HG03045 (cell line): ENCODE results near the gene DERL3.

ENCODE experiments used
- ATAC-seq: cut with Tn5 transposase; IDR thresholded peaks from one replicate; pipeline ENCODE4 v1.9.1; 2021; ENCODE audit warnings: mild to moderate bottlenecking, moderate library complexity; ENCODE audit not compliant: unreplicated experiment

The DERL3 gene

GRCh38 chr22:23847991-23848864 lies 9.4 kb upstream of the DERL3 start:
- no peak for ATAC-seq

DNA sequence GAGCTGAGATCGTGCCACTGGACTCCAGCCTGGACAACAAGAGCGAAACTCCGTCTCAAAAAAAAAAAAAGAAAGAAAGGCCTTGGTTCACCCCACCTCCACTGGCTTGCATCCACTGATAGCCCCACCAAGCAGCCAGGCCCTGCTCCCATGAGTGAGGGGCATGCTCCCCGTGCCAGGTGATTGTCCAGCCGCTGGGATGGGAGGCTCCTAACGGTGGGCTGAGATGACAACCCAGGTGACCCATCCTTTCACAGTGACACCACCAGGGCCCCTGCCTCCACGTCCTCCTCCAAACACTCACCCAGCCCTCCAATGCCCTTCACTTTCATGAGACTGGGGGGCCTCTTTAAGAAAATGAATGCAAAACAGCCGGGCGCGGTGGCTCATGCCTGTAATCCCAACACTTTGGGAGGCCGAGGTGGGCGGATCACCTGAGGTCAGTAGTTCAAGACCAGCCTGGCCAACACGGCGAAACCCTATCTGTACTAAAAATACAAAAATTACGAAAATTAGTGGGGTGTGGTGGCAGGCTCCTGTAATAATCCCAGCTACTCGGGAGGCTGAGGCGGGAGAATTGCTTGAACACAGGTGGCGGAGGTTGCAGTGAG lies 8.6 kb upstream of the DERL3 start:
- no peak for ATAC-seq

- no peak for ATAC-seq
These were observed 7.3 kb upstream of the DERL3 start for GRCh38 chr22:23846081-23846469.

GRCh38 chr22:23845265-23846080 lies 6.7 kb upstream of the DERL3 start:
- ATAC-seq, result no peak

DNA sequence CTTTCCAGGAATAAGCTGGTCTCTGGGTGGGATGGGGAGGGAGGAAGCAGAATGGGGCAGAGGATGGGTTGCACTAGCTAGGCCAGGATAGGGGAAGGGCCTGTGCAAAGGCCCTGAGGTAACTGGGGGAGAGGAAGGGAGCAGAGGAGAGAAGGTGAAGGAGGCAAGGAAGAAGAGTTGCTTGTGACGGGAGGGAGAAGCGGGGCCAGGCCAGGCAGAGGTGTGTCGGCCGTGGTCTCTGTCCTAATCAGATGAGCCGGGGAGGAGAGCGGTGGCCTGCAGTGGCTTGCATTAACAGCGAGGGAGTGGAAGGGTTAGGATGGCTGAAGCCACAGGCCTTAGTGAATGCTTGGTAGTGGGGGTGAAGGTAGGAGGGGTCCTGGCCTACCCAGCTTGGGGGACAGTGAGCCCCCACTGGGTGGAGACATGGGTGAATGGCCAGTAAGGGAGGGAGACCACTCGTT lies 6.0 kb upstream of the DERL3 start:
- no peak for ATAC-seq

- ATAC-seq, result no peak
These were observed 3.8 kb upstream of the DERL3 start for GRCh38 chr22:23842599-23842998.

DNA sequence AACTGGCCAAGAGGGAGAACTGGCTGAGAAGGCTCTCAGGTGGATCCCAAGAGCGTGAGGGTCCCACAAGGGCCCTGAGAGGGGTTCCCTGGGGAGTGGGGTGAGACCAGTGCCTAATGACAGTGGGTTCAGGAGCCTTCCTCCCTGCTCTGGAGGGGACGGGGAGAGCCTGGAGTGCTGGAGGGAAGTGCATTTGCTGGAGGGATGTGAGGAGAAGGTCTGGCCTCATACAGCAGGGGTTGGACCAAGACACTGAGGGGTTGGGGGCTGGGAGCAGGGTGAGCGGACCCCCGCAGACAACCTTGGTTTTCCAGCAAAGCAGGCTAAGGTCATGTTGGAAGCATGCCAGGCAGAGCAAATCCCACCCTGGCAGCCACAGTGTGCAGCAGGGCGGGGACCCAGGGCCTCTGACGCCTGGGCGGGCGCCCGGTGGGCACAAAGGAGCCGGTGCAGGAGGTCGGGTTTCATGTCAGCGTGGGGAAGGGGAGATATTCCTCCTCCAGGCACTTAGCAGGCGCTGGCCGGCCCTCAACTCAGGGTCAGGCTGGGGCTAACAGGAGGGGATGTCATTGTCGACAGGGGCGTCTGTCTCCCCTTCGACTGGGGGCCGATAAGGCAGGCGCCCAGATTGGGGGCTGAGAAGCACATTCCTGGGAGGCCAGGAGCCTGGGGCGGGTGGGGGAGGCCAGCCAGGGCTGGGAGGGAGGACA lies 3.1 kb upstream of the DERL3 start:
- no peak for ATAC-seq

GRCh38 chr22:23841292-23841691 lies 2.5 kb upstream of the DERL3 start:
- no peak for ATAC-seq

- no peak for ATAC-seq
These were observed 1.2 kb upstream of the DERL3 start for GRCh38 chr22:23840026-23840425.

GRCh38 chr22:23837911-23838680 lies 710 bp downstream of the DERL3 start:
- peak; percentile 1 for ATAC-seq

DNA sequence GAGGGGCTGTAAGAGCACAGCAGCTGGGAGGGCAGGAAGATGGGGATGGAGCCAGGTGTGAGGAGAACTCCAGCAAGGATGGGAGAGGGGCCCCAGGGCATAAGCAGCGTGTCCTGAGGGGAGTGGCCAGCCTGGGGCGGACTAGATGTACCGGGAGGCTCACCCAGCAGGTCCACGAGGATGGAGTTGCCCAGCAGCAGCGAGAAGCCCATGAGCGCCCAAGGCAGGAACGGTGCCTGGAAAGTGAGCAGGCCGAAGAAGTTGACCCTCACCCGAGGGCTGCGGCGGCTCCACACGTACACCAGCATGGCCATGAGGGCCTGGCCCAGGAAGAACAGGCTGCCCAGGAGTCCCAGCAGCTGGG lies 1.3 kb downstream of the DERL3 start:
- no peak for ATAC-seq

GRCh38 chr22:23836692-23837495 lies 1.9 kb downstream of the DERL3 start:
- ATAC-seq, result no peak

DNA sequence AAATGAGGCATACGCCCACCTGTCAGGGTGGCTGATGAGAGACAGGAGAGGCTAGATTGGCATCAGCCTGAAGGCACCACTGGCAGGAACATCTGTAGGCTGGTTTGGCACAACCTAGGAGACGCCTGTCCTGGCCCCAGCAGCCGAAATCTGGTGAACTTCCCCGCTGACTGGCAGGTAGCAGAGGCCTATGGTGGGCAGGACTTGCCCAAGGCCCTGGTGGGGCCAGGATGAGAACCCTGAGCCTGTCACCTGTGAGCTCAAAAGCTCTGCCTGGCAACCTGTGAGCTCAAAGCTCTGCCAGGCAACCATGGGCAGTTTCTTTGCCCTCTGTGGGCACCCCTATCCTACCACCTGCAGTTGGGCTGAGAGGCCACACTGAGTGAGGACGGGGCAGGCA lies 2.5 kb downstream of the DERL3 start:
- no peak for ATAC-seq

DNA sequence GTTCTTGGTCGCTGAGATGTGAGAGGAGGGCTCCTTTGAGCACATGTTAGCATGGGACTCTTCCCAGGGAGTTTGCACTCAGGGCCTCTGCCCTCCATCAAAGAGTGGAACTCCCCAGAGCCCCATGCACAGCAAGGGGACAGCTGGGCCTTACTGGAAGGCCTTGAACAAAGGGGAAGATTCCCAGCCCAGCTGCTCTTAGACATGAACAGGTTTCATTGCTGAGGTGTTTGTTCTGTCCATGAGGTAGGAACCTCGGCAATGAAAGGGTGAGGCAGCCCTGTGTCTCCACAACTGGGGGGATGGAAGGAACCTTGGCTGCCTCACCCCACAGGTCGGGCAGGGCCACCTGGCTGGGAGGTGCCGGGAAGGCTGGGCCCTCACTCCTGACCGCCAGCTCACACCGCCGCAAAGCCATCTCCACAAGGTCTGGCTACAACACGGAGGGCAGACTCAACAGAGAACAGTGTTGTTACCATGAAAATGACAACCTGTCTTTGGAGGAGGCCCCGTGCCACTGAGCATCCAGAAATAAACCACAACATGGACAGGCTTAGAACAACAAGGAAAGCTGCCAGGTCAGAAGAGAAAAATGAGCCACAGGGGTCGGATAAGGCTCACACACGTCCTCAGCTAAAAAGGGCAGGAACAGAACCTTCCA lies 3.2 kb downstream of the DERL3 start:
- no peak for ATAC-seq

- no peak for ATAC-seq
These were observed 3.9 kb downstream of the DERL3 start for GRCh38 chr22:23834793-23835483.

- ATAC-seq, result no peak
These were observed 4.4 kb downstream of the DERL3 start for GRCh38 chr22:23834406-23834792.

DNA sequence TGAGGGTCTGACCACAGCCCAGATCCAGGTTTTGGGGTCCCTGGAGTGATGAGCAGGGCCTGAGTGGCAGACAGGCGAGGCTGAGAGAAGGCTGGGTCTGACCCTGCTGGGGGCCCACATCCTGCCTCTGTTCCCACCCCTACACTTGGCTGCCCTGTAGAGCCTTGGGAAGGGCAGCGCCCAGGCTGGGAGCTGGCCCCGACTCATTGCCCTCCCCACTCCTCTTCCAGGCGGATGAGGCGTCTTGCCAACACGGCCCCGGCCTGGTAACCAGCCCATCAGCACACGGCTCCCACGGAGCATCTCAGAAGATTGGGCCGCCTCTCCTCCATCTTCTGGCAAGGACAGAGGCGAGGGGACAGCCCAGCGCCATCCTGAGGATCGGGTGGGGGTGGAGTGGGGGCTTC lies 4.9 kb downstream of the DERL3 start:
- ATAC-seq, result no peak

DNA sequence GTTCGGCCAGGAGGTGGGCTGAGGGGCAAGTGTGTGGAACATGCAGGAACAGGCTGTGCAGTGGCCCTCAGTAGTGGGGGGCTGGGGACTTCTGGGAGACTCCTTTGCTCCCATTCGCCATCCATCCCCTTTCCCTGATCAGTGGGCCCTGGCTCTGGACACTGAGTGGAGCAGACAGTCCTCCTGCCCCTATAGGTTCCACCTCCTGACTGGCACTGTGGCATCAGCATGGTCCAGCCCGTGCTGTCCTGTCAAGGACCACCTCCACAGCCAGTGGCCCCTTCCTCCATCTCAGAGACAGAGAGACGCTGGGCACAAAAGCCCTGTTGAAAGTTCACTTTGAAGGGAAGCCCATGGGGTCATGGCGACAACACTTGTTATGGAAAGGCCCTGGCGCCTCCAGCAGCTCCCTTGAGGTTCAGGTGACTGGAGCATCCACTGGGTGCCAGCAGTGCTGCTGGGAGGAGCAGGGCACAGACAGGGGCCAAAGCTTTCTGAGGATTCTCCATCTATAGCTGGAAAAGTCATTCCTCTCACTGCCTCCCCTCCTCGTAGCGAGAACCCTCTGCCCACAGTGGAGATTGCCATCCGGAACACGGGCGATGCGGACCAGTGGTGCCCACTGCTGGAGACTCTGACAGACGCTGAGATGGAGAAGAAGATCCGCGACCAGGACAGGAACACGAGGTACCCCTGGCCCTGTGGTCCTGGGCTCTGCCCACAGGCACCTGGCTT lies 5.6 kb downstream of the DERL3 start:
- ATAC-seq, result no peak
